Measurements from ENCODE around the gene UPF2.

GRCh38 chr10:11933577-11934223 is 108.9 kb downstream of the UPF2 start:
- no peak for TF ChIP-seq CTCF (conservative IDR thresholded peaks at IDR 0.05; ENCODE audit: low read depth, low read length)
- TF ChIP-seq EZH2 (IDR thresholded peaks at IDR 0.05; ENCODE audit: borderline replicate concordance, low read depth, low read length, poor library complexity, severe bottlenecking): no peak

Data from A673 (cell line).